ENCODE data around the gene ABCB6.
"Not testable (repeated sequence)": the region's sequence is repeated elsewhere in the genome, so short reads cannot be mapped to it uniquely, and the experiment has no call there.

ABCB6 gene

DNA sequence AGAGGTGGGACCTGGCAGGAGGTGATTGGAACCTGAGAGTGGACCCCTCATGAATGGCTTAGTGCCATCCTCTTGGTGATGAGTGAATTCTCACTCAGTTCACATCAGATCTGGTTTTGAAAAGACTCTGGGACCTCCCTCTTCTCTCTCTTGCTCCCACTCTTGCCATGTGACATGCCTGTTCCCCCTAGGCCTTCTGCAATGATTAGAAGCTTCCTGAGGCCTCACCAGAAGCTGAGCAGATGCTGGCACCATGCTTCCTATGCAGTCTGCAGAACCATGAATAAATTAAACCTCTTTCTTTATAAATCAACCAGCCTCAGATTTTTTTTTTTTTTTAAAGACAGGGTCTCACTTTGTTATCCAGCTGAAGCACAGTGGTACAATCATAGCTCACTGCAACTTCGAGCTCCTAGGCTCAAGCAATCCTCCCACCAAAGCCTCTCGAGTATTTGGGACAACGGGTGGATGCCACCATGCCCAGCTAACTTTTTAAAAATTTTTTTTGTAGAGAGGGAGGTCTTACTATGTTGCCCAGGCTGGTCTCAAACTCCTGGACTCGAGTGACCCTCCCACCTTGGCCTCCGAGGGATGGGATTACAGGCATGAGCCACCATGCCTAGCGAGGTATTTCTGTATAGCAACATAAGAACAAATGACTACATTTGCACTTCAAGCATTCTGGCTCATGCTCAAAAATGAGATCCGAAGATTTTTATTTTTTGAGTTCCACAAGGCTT lies 14.2 kb downstream of the ABCB6 start:
- TF ChIP-seq, protein P1, sequence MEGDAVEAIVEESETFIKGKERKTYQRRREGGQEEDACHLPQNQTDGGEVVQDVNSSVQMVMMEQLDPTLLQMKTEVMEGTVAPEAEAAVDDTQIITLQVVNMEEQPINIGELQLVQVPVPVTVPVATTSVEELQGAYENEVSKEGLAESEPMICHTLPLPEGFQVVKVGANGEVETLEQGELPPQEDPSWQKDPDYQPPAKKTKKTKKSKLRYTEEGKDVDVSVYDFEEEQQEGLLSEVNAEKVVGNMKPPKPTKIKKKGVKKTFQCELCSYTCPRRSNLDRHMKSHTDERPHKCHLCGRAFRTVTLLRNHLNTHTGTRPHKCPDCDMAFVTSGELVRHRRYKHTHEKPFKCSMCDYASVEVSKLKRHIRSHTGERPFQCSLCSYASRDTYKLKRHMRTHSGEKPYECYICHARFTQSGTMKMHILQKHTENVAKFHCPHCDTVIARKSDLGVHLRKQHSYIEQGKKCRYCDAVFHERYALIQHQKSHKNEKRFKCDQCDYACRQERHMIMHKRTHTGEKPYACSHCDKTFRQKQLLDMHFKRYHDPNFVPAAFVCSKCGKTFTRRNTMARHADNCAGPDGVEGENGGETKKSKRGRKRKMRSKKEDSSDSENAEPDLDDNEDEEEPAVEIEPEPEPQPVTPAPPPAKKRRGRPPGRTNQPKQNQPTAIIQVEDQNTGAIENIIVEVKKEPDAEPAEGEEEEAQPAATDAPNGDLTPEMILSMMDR (IDR thresholded peaks at IDR 0.05): no peak
- Histone ChIP-seq H3K9ac (no peak overlapping the region), H3K9me3 (ENCODE audit: control insufficient read depth, low read length) (no peaks in the 10 kb centered on the region), H3K4me1 (peaks cover 19% of the 10 kb centered on the region), H3K27me3 (ENCODE audit: control insufficient read depth, insufficient read depth, low read length) (no peaks in the 10 kb centered on the region), H2AFZ (no peak overlapping the region), H3K79me2 (no peaks in the 10 kb centered on the region), H3K4me2 (ENCODE audit: low read length) (no peak overlapping the region), H3K4me3 (ENCODE audit: low read depth, low read length) (no peak overlapping the region), H3K27ac (no peak overlapping the region), H3K36me3 (ENCODE audit: control insufficient read depth, insufficient read depth, low read length) (no peaks in the 10 kb centered on the region)

DNA sequence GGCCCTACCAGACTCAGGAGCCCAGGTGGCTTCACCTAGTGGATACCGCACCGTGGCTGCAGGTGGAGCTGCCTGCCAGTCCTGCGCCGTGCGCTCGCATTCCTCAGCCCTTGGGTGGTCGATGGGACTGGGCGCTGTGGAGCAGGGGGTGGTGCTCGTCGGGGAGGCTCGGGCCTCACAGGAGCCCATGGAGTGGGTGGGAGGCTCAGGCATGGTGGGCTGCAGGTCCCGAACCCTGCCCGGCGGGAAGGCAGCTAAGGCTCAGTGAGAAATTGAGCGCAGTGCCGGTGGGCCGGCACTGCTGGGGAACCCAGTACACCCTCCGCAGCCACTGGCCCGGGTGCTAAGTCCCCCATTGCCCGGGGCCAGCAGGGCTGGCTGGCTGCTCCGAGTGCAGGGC lies 17.4 kb downstream of the ABCB6 start:
- not testable (repeated sequence) for H3K36me3 ChIP-seq (ENCODE audit: control insufficient read depth, insufficient read depth, low read length); H3K27ac ChIP-seq; H3K4me1 ChIP-seq; H2AFZ ChIP-seq; H3K9ac ChIP-seq; H3K27me3 ChIP-seq (ENCODE audit: control insufficient read depth, insufficient read depth, low read length); H3K79me2 ChIP-seq; H3K4me3 ChIP-seq (ENCODE audit: low read depth, low read length); H3K4me2 ChIP-seq (ENCODE audit: low read length); H3K9me3 ChIP-seq (ENCODE audit: control insufficient read depth, low read length)

DNA sequence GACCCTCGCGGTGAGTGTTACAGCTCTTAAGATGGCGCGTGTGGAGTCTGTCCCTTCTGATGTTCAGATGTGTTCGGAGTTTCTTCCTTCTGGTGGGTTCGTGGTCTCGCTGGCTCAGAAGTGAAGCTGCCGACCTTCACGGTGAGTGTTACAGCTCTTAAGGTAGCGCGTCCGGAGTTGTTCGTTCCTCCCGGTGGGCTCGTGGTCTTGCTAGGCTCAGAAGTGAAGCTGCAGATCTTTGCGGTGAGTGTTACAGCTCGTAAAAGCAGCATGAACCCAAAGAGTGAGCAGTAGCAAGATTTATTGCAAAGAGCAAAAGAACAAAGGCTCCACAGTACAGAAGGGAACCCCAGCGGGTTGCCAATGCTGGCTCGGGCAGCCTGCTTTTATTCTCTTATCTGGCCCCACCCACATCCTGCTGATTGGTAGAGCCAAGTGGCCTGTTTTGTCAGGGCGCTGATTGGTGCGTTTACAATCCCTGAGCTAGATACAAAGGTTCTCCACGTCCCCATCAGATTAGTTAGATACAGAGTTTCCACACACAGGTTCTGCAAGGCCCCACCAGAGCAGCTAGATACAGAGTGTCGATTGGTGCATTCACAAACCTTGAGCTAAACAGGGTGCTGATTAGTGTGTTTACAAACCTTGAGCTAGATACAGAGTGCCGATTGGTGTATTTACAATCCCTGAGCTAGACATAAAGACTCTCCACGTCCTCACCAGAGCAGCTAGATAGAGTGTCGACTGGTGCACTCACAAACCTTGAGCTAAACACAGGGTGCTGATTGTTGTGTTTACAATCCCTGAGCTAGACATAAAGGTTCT lies 18.0 kb downstream of the ABCB6 start:
- H3K27me3 ChIP-seq (ENCODE audit: control insufficient read depth, insufficient read depth, low read length); H3K4me2 ChIP-seq (ENCODE audit: low read length); H3K79me2 ChIP-seq; H3K4me1 ChIP-seq; H2AFZ ChIP-seq; H3K4me3 ChIP-seq (ENCODE audit: low read depth, low read length); H3K9me3 ChIP-seq (ENCODE audit: control insufficient read depth, low read length); H3K9ac ChIP-seq; H3K36me3 ChIP-seq (ENCODE audit: control insufficient read depth, insufficient read depth, low read length); H3K27ac ChIP-seq: not testable (repeated sequence)

DNA sequence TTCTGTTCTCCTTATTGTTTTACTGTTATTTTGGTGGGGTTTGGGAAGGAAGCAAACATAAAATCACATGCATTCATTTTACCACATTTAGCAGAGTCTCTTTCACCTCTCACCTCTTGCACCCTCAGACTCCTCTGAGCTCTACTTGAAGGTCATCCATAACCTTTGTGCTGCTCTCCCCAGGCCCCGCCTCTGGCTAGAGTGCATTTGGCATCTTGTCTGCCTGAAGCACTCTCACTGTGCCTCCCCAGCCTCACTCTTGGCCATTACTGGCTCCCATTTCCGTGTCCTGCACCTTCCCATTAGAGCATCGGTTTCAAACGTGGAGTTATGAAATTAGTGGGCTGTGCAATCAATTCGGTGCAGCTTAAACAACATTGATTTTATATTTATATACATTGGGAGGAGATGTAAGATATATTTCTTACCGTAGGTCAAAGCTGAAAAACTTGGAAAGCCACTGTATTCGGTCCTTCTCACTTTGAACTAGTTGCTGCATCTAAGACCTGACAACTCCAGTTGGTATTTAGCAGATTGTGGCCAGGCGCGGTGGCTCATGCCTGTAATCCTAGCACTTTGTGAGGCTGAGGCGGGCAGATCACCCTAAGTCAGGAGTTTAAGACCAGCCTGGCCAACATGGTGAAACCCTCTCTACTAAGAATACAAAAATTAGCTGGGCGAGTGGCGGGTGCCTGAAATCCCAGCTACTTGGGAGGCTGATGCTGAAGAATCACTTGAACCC lies 19.1 kb downstream of the ABCB6 start:
- no peaks in the 10 kb centered on the region for H3K79me2 ChIP-seq
- H3K36me3 ChIP-seq (ENCODE audit: control insufficient read depth, insufficient read depth, low read length): no peaks in the 10 kb centered on the region
- H2AFZ ChIP-seq: no peak overlapping the region
- no peak overlapping the region for H3K27ac ChIP-seq
- H3K27me3 ChIP-seq (ENCODE audit: control insufficient read depth, insufficient read depth, low read length): no peaks in the 10 kb centered on the region
- peaks cover 4% of the 10 kb centered on the region for H3K4me1 ChIP-seq
- no peak overlapping the region for H3K9ac ChIP-seq
- TF ChIP-seq, protein P1 (IDR thresholded peaks at IDR 0.05): no peak
- no peak overlapping the region for H3K4me2 ChIP-seq (ENCODE audit: low read length)
- H3K9me3 ChIP-seq (ENCODE audit: control insufficient read depth, low read length): no peaks in the 10 kb centered on the region
- no peak overlapping the region for H3K4me3 ChIP-seq (ENCODE audit: low read depth, low read length)

DNA sequence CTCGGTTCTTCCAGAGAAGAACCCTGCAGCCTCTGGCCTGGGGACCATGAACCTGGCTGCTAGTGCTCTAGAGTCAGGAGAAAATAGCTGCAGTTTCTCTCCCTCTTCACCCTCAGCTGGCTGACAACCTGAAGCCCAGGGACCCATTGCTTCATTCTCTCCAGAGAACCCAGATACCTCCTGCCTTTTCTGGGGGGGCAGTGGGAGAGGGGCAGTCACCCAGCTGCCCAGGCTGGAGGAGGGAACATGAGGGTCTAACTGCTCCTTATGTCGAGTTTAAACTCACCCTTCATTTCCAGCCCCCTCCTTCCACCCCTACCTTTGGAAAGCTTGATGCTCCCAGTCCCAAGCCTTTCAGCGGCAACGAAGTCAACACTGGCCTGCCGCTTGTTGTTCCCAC lies 19.8 kb downstream of the ABCB6 start:
- no peaks in the 10 kb centered on the region for H3K36me3 ChIP-seq (ENCODE audit: control insufficient read depth, insufficient read depth, low read length)
- no peaks in the 10 kb centered on the region for H3K27me3 ChIP-seq (ENCODE audit: control insufficient read depth, insufficient read depth, low read length)
- H3K9ac ChIP-seq: no peak overlapping the region
- H3K79me2 ChIP-seq: no peaks in the 10 kb centered on the region
- TF ChIP-seq, protein P1 (IDR thresholded peaks at IDR 0.05): no peak
- no peak overlapping the region for H2AFZ ChIP-seq
- H3K4me2 ChIP-seq (ENCODE audit: low read length): no peak overlapping the region
- no peak overlapping the region for H3K27ac ChIP-seq
- H3K4me1 ChIP-seq: peaks cover 4% of the 10 kb centered on the region
- H3K4me3 ChIP-seq (ENCODE audit: low read depth, low read length): no peak overlapping the region
- no peaks in the 10 kb centered on the region for H3K9me3 ChIP-seq (ENCODE audit: control insufficient read depth, low read length)
